HTERT RPE-1 (cell line): Measurements from ENCODE around the gene SLC7A4.

Source experiments
- in situ Hi-C: fragments of 300-500 bp; cut with MboI; formaldehyde crosslinking; loops from 4 replicates; pipeline ENCODE4 v1.14.3; 2020; ENCODE audit warnings: low sequenced_read_pairs

The SLC7A4 gene

DNA sequence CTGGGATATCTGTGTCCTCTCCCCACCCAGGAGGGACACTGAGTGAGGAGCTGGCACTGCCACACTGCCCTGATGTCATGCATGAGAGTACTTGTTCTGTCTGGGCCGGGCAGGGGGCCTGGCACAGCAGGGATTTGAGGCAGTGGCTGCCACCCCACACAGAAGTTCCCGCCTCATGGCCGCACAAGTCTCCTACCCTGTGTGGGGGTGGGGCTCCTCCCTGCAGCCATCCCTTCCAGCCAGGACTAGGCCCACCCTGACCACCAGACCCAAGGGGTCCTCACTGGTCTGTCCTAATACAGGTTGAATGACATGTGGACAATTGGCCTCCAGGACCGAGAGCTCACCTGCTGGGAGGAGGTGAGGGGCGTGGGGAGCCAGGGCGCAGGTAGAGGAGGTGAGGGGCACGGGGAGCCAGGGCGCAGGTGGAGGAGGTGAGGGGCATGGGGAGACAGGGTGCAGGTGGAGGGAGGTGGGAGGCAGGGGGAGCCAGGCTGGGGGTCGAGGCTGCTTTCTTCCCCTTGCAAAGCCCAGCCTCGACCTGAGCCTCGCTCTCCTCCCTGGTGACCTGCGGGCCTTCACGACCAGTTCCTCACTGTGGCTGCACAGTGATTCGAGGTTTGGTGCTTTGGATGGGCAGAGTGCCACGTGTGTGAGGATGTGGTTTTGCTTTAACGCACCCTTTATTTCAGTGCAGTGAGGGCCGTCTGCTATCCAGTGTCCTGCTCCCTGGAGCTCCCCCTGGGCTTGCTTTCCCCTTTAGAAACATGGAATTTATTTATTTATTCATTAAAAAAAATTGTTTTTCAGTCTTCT is 42.8 kb downstream of the SLC7A4 start:
- in situ Hi-C loops, result no loop called here

DNA sequence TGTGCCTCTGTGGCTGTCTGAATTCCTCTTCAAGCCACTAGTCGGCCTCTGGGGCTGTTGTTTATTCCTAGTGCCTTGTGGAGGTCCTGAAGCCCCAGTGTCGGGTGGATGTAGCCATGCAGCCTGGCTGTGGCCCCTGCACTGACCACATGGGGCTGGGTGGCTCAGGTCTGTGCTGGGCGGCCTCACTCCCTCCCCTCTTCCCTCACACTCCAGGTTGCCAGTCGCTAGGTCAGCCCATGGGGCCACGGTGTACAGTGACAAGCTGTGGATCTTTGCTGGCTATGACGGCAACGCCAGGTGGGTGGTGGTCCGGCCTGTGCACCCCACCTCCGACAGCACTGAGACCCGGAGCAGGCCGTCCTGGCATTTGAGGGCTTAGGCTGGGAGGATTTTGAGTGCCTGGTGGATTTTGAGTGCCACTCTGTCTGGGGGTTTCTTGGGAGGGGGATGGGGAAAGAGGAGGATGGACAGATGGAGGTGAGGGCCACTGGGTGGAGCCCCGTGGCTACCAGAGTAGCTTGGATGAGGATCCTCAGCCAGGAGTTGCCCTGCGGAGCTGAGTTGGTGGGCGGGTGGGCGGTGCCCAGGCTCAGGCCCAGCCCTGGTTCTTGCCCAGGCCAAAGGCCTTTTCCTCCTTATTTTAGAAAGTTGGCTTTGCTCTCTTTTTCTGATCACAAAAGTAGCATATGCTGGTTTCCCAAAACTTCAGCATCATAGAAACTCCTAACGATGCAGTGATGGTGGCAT is 43.6 kb downstream of the SLC7A4 start:
- in situ Hi-C loops, result no loop called here

DNA sequence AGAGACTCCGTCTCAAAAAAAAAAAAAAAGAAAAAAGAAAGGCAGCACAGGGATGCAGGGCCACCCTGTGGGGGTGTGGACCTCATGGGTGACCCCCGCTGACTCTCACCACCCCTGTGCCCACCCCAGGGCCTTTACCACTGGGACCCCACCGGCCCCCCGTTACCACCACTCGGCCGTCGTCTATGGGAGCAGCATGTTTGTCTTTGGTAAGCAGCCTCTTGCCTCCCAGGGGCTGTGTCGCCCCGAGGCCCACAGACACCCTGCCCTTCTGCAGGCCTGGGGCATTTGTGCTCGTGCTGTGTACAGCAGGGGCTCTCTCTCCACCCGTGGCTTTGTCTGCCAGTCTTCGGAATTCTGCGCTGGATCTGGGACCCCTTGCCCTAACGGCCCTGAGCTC is 45.0 kb downstream of the SLC7A4 start:
- in situ Hi-C loops, result no loop called here

DNA sequence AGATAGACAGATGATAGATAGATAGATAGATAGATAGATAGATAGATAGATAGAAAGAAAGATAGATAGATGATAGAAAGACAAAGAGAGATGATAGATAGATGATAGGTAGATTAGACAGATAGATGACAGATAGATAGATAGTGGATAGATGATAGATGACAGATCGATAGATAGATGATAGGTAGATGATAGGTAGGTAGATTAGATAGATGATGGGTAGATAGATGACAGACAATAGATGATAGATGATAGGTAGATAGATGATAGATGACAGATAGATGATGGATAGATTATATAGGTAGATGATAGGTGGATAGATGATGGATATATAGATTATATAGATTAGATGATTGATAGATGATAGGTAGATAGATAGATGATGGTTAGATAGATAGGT is 46.0 kb downstream of the SLC7A4 start:
- in situ Hi-C loops, result no loop called here

DNA sequence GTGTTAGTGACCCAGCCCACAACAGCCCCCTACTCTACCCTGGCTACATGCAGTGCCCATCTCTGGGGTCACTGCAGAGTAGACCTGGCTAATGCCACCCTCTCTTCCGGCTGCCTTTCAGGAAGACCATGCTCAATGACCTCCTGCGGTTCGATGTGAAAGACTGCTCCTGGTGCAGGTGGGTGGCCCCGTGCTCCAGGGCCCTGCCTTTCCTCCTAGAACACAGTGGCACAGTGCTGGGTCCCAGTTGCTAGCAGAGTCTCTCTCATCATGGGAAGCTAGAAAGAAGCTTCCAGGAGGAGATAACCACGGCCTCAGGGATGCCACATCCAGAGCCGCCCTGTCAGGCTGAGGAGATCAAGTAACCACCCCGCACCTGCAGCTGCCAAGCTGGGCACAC is 46.6 kb downstream of the SLC7A4 start:
- in situ Hi-C loops, result no loop called here

DNA sequence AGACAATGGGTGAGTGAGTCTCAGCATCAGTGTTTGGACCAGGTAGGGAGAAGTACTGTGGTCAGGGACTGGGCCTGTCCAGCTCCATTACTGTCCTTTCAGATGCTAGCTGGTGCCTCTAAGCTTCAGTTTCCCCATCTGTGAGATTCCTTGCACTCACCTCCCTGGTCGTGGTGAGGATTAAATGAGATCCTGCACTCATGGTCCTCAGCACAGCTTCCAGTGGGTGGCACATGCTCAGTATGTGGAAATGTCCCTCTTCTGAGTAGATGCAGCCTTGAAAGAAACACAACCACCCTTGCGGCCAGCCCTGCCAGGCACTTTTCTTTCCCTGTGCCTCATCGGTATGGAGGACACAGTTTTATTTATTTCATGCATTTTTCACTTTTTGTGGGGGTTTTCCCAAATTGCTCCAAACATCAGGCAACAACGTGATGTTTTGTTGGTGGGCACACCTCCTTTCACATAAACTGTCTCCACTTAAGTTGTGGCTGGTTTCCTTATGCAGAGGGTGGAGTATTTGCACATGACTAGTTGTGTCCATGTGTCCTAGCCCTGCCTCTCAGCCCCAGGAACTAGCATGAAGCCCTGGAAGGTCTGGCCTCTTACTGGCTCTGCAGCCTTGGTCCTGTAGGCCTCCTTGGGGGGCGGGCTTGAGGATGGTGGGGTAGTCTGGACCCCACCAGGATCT is 49.1 kb downstream of the SLC7A4 start:
- in situ Hi-C loops, result no loop called here

DNA sequence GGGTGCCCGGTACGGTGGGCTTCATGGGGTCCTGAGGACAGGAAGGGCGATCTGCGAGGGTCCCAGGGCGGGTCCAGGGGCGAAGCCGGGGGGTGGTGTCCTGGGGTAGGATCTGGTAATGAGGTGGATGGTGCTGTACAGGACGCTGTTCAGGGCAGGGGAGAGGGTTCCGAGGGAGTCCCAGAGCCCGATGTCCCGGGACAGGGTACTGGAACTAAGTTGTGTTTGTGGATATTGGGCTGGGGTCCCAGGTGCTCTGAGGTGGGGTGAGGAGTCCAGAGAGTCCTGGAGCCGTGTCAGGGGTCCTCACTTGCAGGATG is 49.8 kb downstream of the SLC7A4 start:
- in situ Hi-C loops, result no loop called here

DNA sequence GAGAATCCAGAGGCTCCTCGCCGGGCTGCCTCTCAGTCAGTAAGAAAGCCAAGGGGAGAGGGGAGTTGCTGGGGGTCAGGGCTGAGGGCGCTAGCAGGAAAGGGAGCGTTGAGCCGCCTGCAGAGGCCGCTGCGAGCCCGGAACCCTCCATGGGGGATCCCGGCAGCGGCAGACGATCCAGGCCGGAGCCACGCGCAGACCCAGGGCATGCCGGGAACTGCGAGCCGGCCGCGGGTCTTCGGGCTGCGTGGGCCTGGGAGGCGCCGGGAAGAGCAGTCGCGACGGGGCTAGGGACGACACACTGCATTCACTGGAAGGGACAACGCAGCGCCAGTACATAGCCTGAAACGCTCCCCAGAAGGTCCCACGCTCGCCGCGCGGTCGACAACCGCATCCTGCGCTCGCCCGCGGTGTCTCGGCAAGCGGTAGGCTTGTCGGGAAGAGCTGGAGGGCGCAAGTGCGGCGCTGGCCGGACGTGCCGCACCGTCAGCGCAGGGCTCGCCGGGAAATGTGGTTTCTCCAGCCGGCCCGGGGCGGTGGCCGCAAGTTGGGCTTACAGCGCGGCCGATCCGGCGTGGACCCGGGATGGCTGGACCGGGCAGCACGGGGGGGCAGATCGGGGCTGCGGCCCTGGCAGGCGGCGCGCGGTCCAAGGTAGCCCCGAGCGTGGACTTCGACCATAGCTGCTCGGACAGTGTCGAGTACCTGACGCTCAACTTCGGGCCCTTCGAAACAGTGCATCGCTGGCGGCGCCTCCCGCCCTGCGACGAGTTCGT is 50.4 kb downstream of the SLC7A4 start, which contains the start of gene LZTR1:
Gene LZTR1 (plus strand): TSS at position 511 of the 776 bp plus-strand sequence. CDS start 75 bp downstream, at position 586.
- in situ Hi-C loops, result no loop called here

DNA sequence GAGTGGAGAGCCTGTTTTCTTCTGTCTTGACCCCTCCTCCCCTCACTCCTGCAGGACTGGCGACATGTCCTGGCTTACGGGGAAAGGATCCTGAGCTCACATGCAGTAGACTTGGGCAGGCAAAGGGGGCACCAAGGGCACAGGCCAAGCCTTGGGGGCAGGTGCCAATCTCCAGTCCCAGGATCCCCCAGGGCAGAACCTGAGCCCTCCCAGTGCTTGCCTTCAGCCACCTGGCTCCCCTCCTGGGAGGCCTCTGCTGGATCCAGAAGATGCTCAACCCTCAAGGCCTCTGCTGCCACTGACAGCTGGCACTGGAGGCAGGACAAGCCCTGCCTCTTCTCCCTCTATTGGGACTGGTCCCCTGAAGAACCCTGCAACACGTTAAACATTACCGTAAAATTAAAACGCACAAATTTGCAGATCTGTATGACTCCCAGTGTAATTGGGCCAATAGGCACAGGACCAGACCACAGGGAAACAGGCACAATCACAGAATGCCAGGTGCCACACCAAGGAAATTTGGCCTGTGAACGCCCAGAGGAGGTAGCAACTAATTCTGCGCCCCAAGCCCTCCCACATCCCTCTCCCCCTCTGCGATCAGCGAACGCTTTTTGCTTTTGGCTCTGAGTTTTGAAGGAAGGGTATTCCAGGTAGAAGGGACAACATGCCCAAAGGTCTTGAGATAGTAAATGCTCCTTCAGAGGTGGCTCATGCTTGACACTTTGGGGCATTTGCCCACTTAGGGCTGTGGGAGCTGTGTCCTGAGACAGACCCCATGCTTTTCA is 51.2 kb downstream of the SLC7A4 start:
- in situ Hi-C loops, result no loop called here

DNA sequence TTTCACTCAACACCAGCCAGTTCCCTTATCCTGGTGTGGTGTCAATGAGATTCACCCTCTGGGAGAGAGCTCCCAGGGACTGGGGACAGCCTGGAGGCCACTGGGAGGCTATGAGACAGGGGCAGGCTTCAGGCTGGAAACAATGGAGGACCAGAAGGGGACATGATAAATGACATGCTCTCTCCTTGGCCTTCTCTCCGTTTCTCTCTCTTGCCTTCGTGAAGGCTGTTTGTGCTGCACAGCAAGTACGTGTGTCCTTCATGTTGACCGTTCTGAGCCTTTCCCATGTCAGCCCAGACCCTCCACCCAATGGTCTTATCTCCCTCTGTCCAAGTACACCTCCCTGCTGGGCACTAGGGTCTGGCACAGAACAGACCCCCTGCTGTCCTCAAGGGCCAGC is 51.8 kb downstream of the SLC7A4 start:
- in situ Hi-C loops, result no loop called here

DNA sequence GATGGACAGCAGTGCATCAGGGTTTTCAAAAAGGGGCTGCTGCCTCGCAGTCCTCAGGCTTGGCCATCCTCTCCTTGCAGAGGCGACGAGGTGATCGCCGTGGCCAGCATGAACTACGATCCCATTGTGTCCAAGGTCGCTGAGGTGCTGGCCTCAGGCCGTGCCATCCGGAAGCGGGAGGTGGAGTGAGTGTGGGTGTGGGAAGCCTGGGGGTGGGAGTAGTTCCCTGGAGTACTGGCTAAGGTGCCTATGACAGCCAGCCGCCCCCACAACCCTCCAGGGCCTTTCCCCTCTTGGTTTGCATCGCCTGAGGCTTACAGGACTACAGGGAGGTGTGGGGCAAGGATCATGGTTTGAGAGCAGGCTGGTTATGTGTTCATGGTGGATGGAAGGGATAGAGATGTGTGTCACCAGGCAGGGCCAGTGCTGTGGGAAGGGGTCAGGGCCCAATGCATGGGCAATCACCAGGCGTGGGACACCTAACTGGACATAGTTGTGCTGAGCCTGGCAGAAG is 52.4 kb downstream of the SLC7A4 start:
- in situ Hi-C loops, result no loop called here

DNA sequence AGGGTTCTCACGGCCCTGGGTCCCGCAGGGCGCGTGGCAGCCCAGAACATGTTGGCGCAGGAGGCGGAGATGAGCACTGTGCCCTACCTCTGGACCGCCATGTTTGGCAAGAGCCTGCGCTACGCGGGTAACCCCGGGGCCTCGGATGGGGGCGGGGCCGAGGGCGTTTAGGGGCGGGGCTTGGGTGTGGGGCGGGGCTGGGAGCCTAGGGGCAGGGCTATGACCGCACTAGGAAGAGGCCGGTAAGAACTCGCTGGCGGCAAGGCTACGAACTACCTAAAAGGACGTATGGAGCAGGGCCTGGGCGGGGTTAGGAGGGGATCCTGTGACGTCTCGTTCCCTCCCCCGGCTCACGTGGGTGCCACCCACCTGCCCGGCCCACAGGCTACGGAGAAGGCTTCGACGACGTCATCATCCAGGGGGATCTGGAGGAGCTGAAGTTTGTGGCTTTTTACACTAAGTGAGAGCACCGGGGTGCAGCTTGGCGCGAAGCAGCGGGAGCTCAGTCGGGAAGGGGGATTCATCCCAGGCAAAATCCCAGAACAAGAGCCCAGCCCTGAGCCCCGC is 53.0 kb downstream of the SLC7A4 start:
- in situ Hi-C loops, result no loop called here
